Measurements from ENCODE around the gene SIK3.
"Not testable (repeated sequence)": the region's sequence is repeated elsewhere in the genome, so short reads cannot be mapped to it uniquely, and the experiment has no call there.

Gene SIK3

GRCh38 chr11:117044287-117045035 is 53.8 kb downstream of the SIK3 start:
- DNase-seq, result no peak

GRCh38 chr11:117042689-117043088 is 55.5 kb downstream of the SIK3 start:
- no peak for DNase-seq

GRCh38 chr11:117039900-117040299 is 58.3 kb downstream of the SIK3 start:
- DNase-seq, result peak; percentile 13

GRCh38 chr11:117039270-117039669 is 59.0 kb downstream of the SIK3 start:
- DNase-seq, result no peak

GRCh38 chr11:117037975-117038350 is 60.3 kb downstream of the SIK3 start:
- no peak for DNase-seq

- no peak for DNase-seq
These were observed 60.8 kb downstream of the SIK3 start for GRCh38 chr11:117037279-117037974.

- no peak for DNase-seq
These were observed 63.3 kb downstream of the SIK3 start for GRCh38 chr11:117034901-117035300.

GRCh38 chr11:117026593-117027330 is 71.5 kb downstream of the SIK3 start:
- peak; percentile 23 for DNase-seq

- not testable (repeated sequence) for DNase-seq
These were observed 74.5 kb downstream of the SIK3 start for GRCh38 chr11:117023707-117024106.

GRCh38 chr11:117023178-117023577 is 75.0 kb downstream of the SIK3 start:
- DNase-seq, result no peak

- DNase-seq, result no peak
These were observed 75.7 kb downstream of the SIK3 start for GRCh38 chr11:117022526-117022925.

- no peak for DNase-seq
These were observed 77.2 kb downstream of the SIK3 start for GRCh38 chr11:117020869-117021564.

GRCh38 chr11:117020287-117020686 is 77.9 kb downstream of the SIK3 start:
- DNase-seq, result no peak

GRCh38 chr11:117019871-117020270 is 78.4 kb downstream of the SIK3 start:
- no peak for DNase-seq

GRCh38 chr11:117017456-117017855 is 80.8 kb downstream of the SIK3 start:
- DNase-seq, result no peak

- DNase-seq, result no peak
These were observed 81.5 kb downstream of the SIK3 start for GRCh38 chr11:117016747-117017146.

- DNase-seq, result no peak
These were observed 82.0 kb downstream of the SIK3 start for GRCh38 chr11:117016246-117016645.

- no peak for DNase-seq
These were observed 86.7 kb downstream of the SIK3 start for GRCh38 chr11:117011541-117011898.

GRCh38 chr11:117010808-117011540 is 87.3 kb downstream of the SIK3 start:
- peak; percentile 34 for DNase-seq

GRCh38 chr11:117009905-117010605 is 88.2 kb downstream of the SIK3 start:
- DNase-seq, result no peak

GRCh38 chr11:117005758-117006157 is 92.5 kb downstream of the SIK3 start:
- peak; percentile 68 for DNase-seq

Measured in MV-4-11 (cell line).